Prostate gland (tissue), 2 donors: ENCODE results near the gene MBOAT1. TPM values are rescaled to one million over a fixed set of nuclear protein-coding genes. Genes with fewer than 3 reads are reported as not detected.

Experiments
- DNase-seq: peaks from one replicate; pipeline ENCODE4 v3.0.0-alpha.2; 2019; ENCODE audit warnings: low spot score
- H3K27ac ChIP-seq, 2 donors: fragments of 200-600 bp; sonication (generic); 2 replicates each; pipeline ENCODE4 v1.5.1; 2017 to 2019
- H3K27me3 ChIP-seq: fragments of 200-600 bp; sonication (generic); replicated peaks from 2 replicates; pipeline ENCODE4 v1.5.1; 2019; ENCODE audit not compliant: insufficient read depth
- H3K36me3 ChIP-seq, 2 donors: fragments of 200-600 bp; sonication (generic); 1 replicate in 1 of 2; 2 replicates in 1 of 2; pipeline versions ENCODE4 v1.5.1 to v1.8.1; 2017 to 2019
- H3K4me1 ChIP-seq: fragments of 200-600 bp; sonication (generic); replicated peaks from 2 replicates; pipeline ENCODE4 v1.5.1; 2019
- H3K4me3 ChIP-seq, 2 donors: fragments of 200-600 bp; sonication (generic); 2 replicates each; pipeline ENCODE4 v1.5.1; 2017 to 2019
- H3K9me3 ChIP-seq: fragments of 200-600 bp; sonication (generic); 2 replicates; pipeline ENCODE4 v1.5.1; 2017
- CTCF ChIP-seq, 4 experiments: fragments of 200-600 bp in 2 of 4; fragments of 450-650 bp in 2 of 4; sonication (generic) in 2 of 4; IDR thresholded peaks; 1 replicate in 3 of 4; 2 replicates in 1 of 4; pipeline ENCODE4 v1.5.1; 2016 to 2019; ENCODE audit warnings: antibody characterized with exemption in 4 of 4, mild to moderate bottlenecking in 2 of 4, moderate library complexity in 2 of 4
- POLR2A ChIP-seq: fragments of 450-650 bp; IDR thresholded peaks from one replicate; pipeline ENCODE4 v1.6.1; 2016; ENCODE audit warnings: antibody characterized with exemption, mild to moderate bottlenecking
- POLR2AphosphoS5 ChIP-seq: sonication (generic); formaldehyde crosslinking; IDR thresholded peaks from one replicate; pipeline ENCODE4 v1.6.1; 2017; ENCODE audit warnings: antibody characterized with exemption
- WGBS: methylation state at CpG from one replicate; pipeline ENCODE4 v1.1.5; 2018; 5-methylcytosine and 5-hydroxymethylcytosine counted together
- intact Hi-C: fragments of 100-400 bp; cut with DNase I; formaldehyde crosslinking; loops from one replicate; pipeline ENCODE4 v1.14.2; 2022
- total RNA-seq, 2 donors: library from RNA; depleted of rRNA; stranded (reverse); fragments of >200 nt; gene quantifications; one replicate each; pipeline ENCODE4 v1.1.0, GENCODE V29; 2016

MBOAT1 gene
- total RNA-seq, 2 donors from 2014 or later, result 8.6 to 14.1 TPM

- intact Hi-C loops, result no loop called here
- no peaks in the 10 kb centered on the region for H3K27me3 ChIP-seq
- no peak overlapping the region for H3K4me3 ChIP-seq
- TF ChIP-seq POLR2AphosphoS5 (no peak), POLR2A (no peak)
- DNase-seq, result no peak
- WGBS, result 72% methylated on average over 4 of the region's 4 CpGs
- H3K27ac ChIP-seq, result no peak overlapping the region
- H3K4me1 ChIP-seq, result no peaks in the 10 kb centered on the region
- no peaks in the 10 kb centered on the region for H3K36me3 ChIP-seq
- no peaks in the 10 kb centered on the region for H3K9me3 ChIP-seq
Observed at GRCh38 chr6:20159098-20159497, 53.2 kb downstream of the MBOAT1 start.

- WGBS, result 98% methylated on average over 4 of the region's 4 CpGs
Observed at GRCh38 chr6:20158676-20159075, 53.6 kb downstream of the MBOAT1 start.

GRCh38 chr6:20156824-20157223 lies 55.4 kb downstream of the MBOAT1 start:
- TF ChIP-seq CTCF (IDR thresholded peaks at IDR 0.05) (no peak), POLR2AphosphoS5 (no peak)
- H3K4me1 ChIP-seq, result no peaks in the 10 kb centered on the region
- DNase-seq, result no peak
- H3K4me3 ChIP-seq, result no peak overlapping the region
- WGBS, result 63% methylated on average over 2 of the region's 2 CpGs
- intact Hi-C loops, result no loop called here
- no peaks in the 10 kb centered on the region for H3K9me3 ChIP-seq
- no peaks in the 10 kb centered on the region for H3K27me3 ChIP-seq
- no peak overlapping the region for H3K27ac ChIP-seq
- H3K36me3 ChIP-seq, result no peaks in the 10 kb centered on the region

More at GRCh38 chr6:20158676-20159075, 53.6 kb downstream of the MBOAT1 start:
- intact Hi-C loops, result no loop called here
- no peak for TF ChIP-seq CTCF (IDR thresholded peaks at IDR 0.05)
- no peaks in the 10 kb centered on the region for H3K27me3 ChIP-seq
- no peak overlapping the region for H3K27ac ChIP-seq
- no peaks in the 10 kb centered on the region for H3K36me3 ChIP-seq
- DNase-seq, result no peak
- H3K4me3 ChIP-seq, result no peak overlapping the region
- no peaks in the 10 kb centered on the region for H3K9me3 ChIP-seq
- no peaks in the 10 kb centered on the region for H3K4me1 ChIP-seq

GRCh38 chr6:20154753-20155152 lies 57.5 kb downstream of the MBOAT1 start:
- intact Hi-C loops, result no loop called here
- Histone ChIP-seq H3K4me1 (no peaks in the 10 kb centered on the region), H3K27ac (no peak overlapping the region), H3K36me3 (no peaks in the 10 kb centered on the region), H3K27me3 (no peaks in the 10 kb centered on the region), H3K4me3 (no peak overlapping the region), H3K9me3 (no peaks in the 10 kb centered on the region)
- 91% methylated on average over 2 of the region's 2 CpGs for WGBS
- no peak for DNase-seq
- TF ChIP-seq POLR2A, result no peak
- TF ChIP-seq CTCF (IDR thresholded peaks at IDR 0.05), result no peak

- no peak overlapping the region for H3K4me3 ChIP-seq
- no peak for DNase-seq
- no peaks in the 10 kb centered on the region for H3K9me3 ChIP-seq
- H3K4me1 ChIP-seq, result no peaks in the 10 kb centered on the region
- intact Hi-C loops, result no loop called here
- H3K27me3 ChIP-seq, result no peaks in the 10 kb centered on the region
- 88% methylated on average over 3 of the region's 3 CpGs for WGBS
- no peak overlapping the region for H3K27ac ChIP-seq
- TF ChIP-seq CTCF (IDR thresholded peaks at IDR 0.05), result no peak
- TF ChIP-seq POLR2AphosphoS5, result no peak
- no peak for TF ChIP-seq POLR2A
- H3K36me3 ChIP-seq, result no peaks in the 10 kb centered on the region
Observed at GRCh38 chr6:20153194-20153593, 59.1 kb downstream of the MBOAT1 start.
